Measurements from ENCODE around the gene TMEM178B. TPM values are rescaled to one million over a fixed set of nuclear protein-coding genes. Genes with fewer than 3 reads are reported as not detected.

The TMEM178B gene
- total and polyA plus RNA-seq, 9 of the 15 experiments (the other 6 are each of a cell fraction or from before 2014, with no cell fraction given) = under 0.01 to 0.03 (median 0.01) TPM; not detected in 5

GRCh38 chr7:141451232-141451631 lies 377.4 kb downstream of the TMEM178B start:
- no peaks in the 10 kb centered on the region for H4K20me1 ChIP-seq (replicated peaks; ENCODE audit: control insufficient read depth, insufficient read depth, low read length)
- no peak overlapping the region for H3K4me2 ChIP-seq (ENCODE audit: insufficient read depth, low read length)
- no peak overlapping the region for H3K4me3 ChIP-seq
- no peaks in the 10 kb centered on the region for H3K9me1 ChIP-seq (ENCODE audit: control insufficient read depth, insufficient read depth, low read length)
- H3K79me2 ChIP-seq (ENCODE audit: control insufficient read depth, insufficient read depth, low read length) = no peaks in the 10 kb centered on the region
- no peak overlapping the region for H3K9ac ChIP-seq (ENCODE audit: insufficient read depth in 1 of 2, low read depth in 2 of 2, low read length in 2 of 2)
- no peaks in the 10 kb centered on the region for H3K36me3 ChIP-seq (ENCODE audit: control insufficient read depth, insufficient read depth, low read length)
- intact Hi-C loops (cut with micrococcal nuclease) (no loop called here), in situ Hi-C loops (cut with MboI) (no loop called here)
- BruUV-seq (replicated peaks) = no TSS peak
- ChIA-PET POLR2A (interaction anchor here (0.7 to 0.9 kb wide), 2 partner anchors 10 to 12 kb away, joined by 4 to 11 read pairs; no protein-coding TSS in a partner anchor), CTCF (ENCODE audit: low intra/inter-chr PET ratio) (no interaction called here)
- H3K27me3 ChIP-seq (ENCODE audit: control insufficient read depth in 2 of 2, insufficient read depth in 2 of 2, low read length in 2 of 2) = peaks cover 2 to 14% of the 10 kb centered on the region in 2 experiments; a peak in 4 of 5 replicates
- WGBS (ENCODE audit: insufficient coverage, low coverage, missing lambda C conversion rate) = 2% methylated on average over 6 of the region's 6 CpGs
- no peak for DNase-seq (ENCODE audit: extremely low read depth in 1 of 4, low spot score in 3 of 4)
- TF ChIP-seq, protein P1, sequence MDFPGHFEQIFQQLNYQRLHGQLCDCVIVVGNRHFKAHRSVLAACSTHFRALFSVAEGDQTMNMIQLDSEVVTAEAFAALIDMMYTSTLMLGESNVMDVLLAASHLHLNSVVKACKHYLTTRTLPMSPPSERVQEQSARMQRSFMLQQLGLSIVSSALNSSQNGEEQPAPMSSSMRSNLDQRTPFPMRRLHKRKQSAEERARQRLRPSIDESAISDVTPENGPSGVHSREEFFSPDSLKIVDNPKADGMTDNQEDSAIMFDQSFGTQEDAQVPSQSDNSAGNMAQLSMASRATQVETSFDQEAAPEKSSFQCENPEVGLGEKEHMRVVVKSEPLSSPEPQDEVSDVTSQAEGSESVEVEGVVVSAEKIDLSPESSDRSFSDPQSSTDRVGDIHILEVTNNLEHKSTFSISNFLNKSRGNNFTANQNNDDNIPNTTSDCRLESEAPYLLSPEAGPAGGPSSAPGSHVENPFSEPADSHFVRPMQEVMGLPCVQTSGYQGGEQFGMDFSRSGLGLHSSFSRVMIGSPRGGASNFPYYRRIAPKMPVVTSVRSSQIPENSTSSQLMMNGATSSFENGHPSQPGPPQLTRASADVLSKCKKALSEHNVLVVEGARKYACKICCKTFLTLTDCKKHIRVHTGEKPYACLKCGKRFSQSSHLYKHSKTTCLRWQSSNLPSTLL (IDR thresholded peaks at IDR 0.05) = no peak
- TF ChIP-seq REST (IDR thresholded peaks at IDR 0.05; ENCODE audit: borderline replicate concordance) (peak; percentile 78), REST (CRISPR knock-in tag; IDR thresholded peaks at IDR 0.05; ENCODE audit: low read depth) (no peak), MXI1 (IDR thresholded peaks at IDR 0.05; ENCODE audit: low read depth, low read length) (no peak), EHMT2 (IDR thresholded peaks at IDR 0.05) (0 out of 2 replicates have a peak, but pooled peaks have one; percentile 37)
- no peak overlapping the region for H2AFZ ChIP-seq (ENCODE audit: low read depth, low read length)
- no peak for FAIRE-seq
- H3K9me3 ChIP-seq (replicated peaks; ENCODE audit: control insufficient read depth, insufficient read depth, low read depth, low read length) = no peaks in the 10 kb centered on the region
- ATAC-seq = no peak
- no peaks in the 10 kb centered on the region for H3K4me1 ChIP-seq (replicated peaks in 1 of 2; ENCODE audit: control insufficient read depth in 2 of 2, insufficient read depth in 2 of 2, low read length in 2 of 2)
- no peak overlapping the region for H3K27ac ChIP-seq (ENCODE audit: extremely low read depth, low read depth, low read length)
